Cardiac muscle cell (in vitro differentiated cells and primary cell): ENCODE results near the gene ANO6. TPM values are rescaled to one million over a fixed set of nuclear protein-coding genes. Genes with fewer than 3 reads are reported as not detected.

Experiments used
- DNase-seq, 2 donors: peaks; one replicate each; pipeline versions ENCODE4 v3.0.0 to v3.0.0-alpha.2; 2010 to 2017; ENCODE audit warnings: low read depth in 1 of 2, low spot score in 1 of 2
- H3K27ac ChIP-seq: fragments of 200-600 bp; sonication (generic); 2 replicates; pipeline ENCODE4 v1.5.1; 2016
- H3K27me3 ChIP-seq: fragments of 200-600 bp; sonication (generic); 2 replicates; pipeline ENCODE4 v1.6.0; 2016; ENCODE audit warnings: control low read depth
- H3K36me3 ChIP-seq: fragments of 200-600 bp; sonication (generic); 2 replicates; pipeline ENCODE4 v1.5.1; 2016; ENCODE audit warnings: control low read depth
- H3K4me1 ChIP-seq: fragments of 200-600 bp; sonication (generic); 2 replicates; pipeline ENCODE4 v1.8.1; 2017; ENCODE audit warnings: low read depth, mild to moderate bottlenecking, mixed run types
- H3K4me3 ChIP-seq: fragments of 200-600 bp; sonication (generic); 2 replicates; pipeline ENCODE4 v1.5.1; 2016; ENCODE audit warnings: mild to moderate bottlenecking
- H3K9me3 ChIP-seq: fragments of 200-600 bp; sonication (generic); 2 replicates; pipeline ENCODE4 v1.5.1; 2017; ENCODE audit warnings: low read depth, mild to moderate bottlenecking, control low read depth
- CTCF ChIP-seq: IDR thresholded peaks from 2 replicates; pipeline ENCODE4 v1.5.1; 2012; ENCODE audit warnings: low read depth, mild to moderate bottlenecking, low read length
- polyA plus RNA-seq: library from polyadenylated mRNA; unstranded; fragments of >200 nt; fragmentation: Nextera tagmentation; extraction: Ambion mirVana; gene quantifications from 2 replicates; pipeline ENCODE4 v1.2.1, GENCODE V29; 2016
- total RNA-seq: library from RNA; depleted of rRNA; stranded (reverse); fragments of >200 nt; gene quantifications from 2 replicates; pipeline ENCODE4 v1.2.3, GENCODE V29; 2016

ANO6 gene
- total and polyA plus RNA-seq, 2 experiments from 2014 or later: 36.0 to 50.8 TPM

- no peaks in the 10 kb centered on the region for H3K9me3 ChIP-seq
- peaks cover 2% of the 10 kb centered on the region for H3K4me1 ChIP-seq
- no peaks in the 10 kb centered on the region for H3K36me3 ChIP-seq
- no peaks in the 10 kb centered on the region for H3K27me3 ChIP-seq
- DNase-seq: no peak
- no peak overlapping the region for H3K4me3 ChIP-seq
- no peak for TF ChIP-seq CTCF
- no peak overlapping the region for H3K27ac ChIP-seq
Measured at GRCh38 chr12:45213107-45213506, 2.8 kb upstream of the ANO6 start.

GRCh38 chr12:45214071-45214470 is 1.8 kb upstream of the ANO6 start:
- no peaks in the 10 kb centered on the region for H3K27me3 ChIP-seq
- no peaks in the 10 kb centered on the region for H3K36me3 ChIP-seq
- no peak for TF ChIP-seq CTCF
- no peak for DNase-seq
- no peak overlapping the region for H3K27ac ChIP-seq
- H3K4me3 ChIP-seq: no peak overlapping the region
- H3K4me1 ChIP-seq: peaks cover 11% of the 10 kb centered on the region
- no peaks in the 10 kb centered on the region for H3K9me3 ChIP-seq

GRCh38 chr12:45214749-45215418 is 1.0 kb upstream of the ANO6 start:
- H3K4me3 ChIP-seq: peak overlapping the region; percentile 91
- TF ChIP-seq CTCF: no peak
- H3K36me3 ChIP-seq: no peaks in the 10 kb centered on the region
- H3K4me1 ChIP-seq: peaks cover 12% of the 10 kb centered on the region
- H3K27ac ChIP-seq: peak overlapping the region; percentile 91
- DNase-seq: peak in 1 of 2 donors; percentile 54
- H3K9me3 ChIP-seq: no peaks in the 10 kb centered on the region
- H3K27me3 ChIP-seq: no peaks in the 10 kb centered on the region

- Histone ChIP-seq H3K4me3 (peak overlapping the region; percentile 91), H3K9me3 (no peaks in the 10 kb centered on the region), H3K4me1 (peaks cover 12% of the 10 kb centered on the region), H3K36me3 (no peaks in the 10 kb centered on the region), H3K27ac (peak overlapping the region; percentile 91), H3K27me3 (no peaks in the 10 kb centered on the region)
- DNase-seq: peak; percentile 57 to 75
- TF ChIP-seq CTCF: peak; percentile 43
Measured at GRCh38 chr12:45216230-45216982, 511 bp downstream of the ANO6 start.

- H3K4me3 ChIP-seq: peak overlapping the region; percentile 91
- TF ChIP-seq CTCF: no peak
- H3K4me1 ChIP-seq: peaks cover 12% of the 10 kb centered on the region
- no peaks in the 10 kb centered on the region for H3K27me3 ChIP-seq
- H3K27ac ChIP-seq: peak overlapping the region; percentile 91
- no peaks in the 10 kb centered on the region for H3K36me3 ChIP-seq
- DNase-seq: no peak
- no peaks in the 10 kb centered on the region for H3K9me3 ChIP-seq
Measured at GRCh38 chr12:45216983-45217485, 1.1 kb downstream of the ANO6 start.
